Ishikawa (cell line): ENCODE data around the gene PPIC.

Experiments
- CEBPB ChIP-seq: IDR thresholded peaks from 2 replicates; pipeline ENCODE4 v1.6.1; 2012
- CREB1 ChIP-seq: IDR thresholded peaks from 2 replicates; pipeline ENCODE4 v1.6.1; 2012; ENCODE audit warnings: low read depth
- EGR1 ChIP-seq: IDR thresholded peaks from 2 replicates; pipeline ENCODE4 v1.6.1; 2012
- EP300 ChIP-seq: IDR thresholded peaks from 2 replicates; pipeline ENCODE4 v1.6.1; 2012; ENCODE audit warnings: borderline replicate concordance
- FOXM1 ChIP-seq: IDR thresholded peaks from 2 replicates; pipeline ENCODE4 v1.6.1; 2012; ENCODE audit warnings: low read depth, borderline replicate concordance
- RAD21 ChIP-seq: IDR thresholded peaks from 2 replicates; pipeline ENCODE4 v1.6.1; 2012; ENCODE audit warnings: low read depth
- REST ChIP-seq: IDR thresholded peaks from 2 replicates; pipeline ENCODE4 v1.6.1; 2012; ENCODE audit warnings: low read depth, mild to moderate bottlenecking
- TAF1 ChIP-seq: IDR thresholded peaks from 2 replicates; pipeline ENCODE4 v1.6.1; 2012; ENCODE audit warnings: low read depth, mild to moderate bottlenecking
- TEAD4 ChIP-seq: IDR thresholded peaks from 2 replicates; pipeline ENCODE4 v1.6.1; 2012
- YY1 ChIP-seq: IDR thresholded peaks from 2 replicates; pipeline ENCODE4 v1.6.1; 2012; ENCODE audit warnings: low read depth

- no peak for TF ChIP-seq TAF1
- TF ChIP-seq REST: no peak
- no peak for TF ChIP-seq RAD21
- no peak for TF ChIP-seq EP300
- TF ChIP-seq YY1: no peak
- TF ChIP-seq EGR1: no peak
- TF ChIP-seq TEAD4: no peak
- no peak for TF ChIP-seq FOXM1
- no peak for TF ChIP-seq CEBPB
- no peak for TF ChIP-seq CREB1
These were observed 31.9 kb upstream of the PPIC start for GRCh38 chr5:123068368-123068938.
